HG03354 (cell line): ENCODE measurements around the gene AASDHPPT.
A peak's percentile ranks its signal among the peaks of the same experiment; 100 is the strongest.

Experiments
- ATAC-seq: cut with Tn5 transposase; IDR thresholded peaks from one replicate; pipeline ENCODE4 v1.9.1; 2021; ENCODE audit warnings: mild to moderate bottlenecking; ENCODE audit not compliant: unreplicated experiment, poor library complexity, severe bottlenecking

AASDHPPT gene

GRCh38 chr11:106076919-106077608 is 398 bp upstream of the AASDHPPT start, which contains the start of gene KBTBD3:
Gene KBTBD3 (minus strand): TSS chr11:106077347. CDS start chr11:106059097, 18,250 bp downstream.
- peak; percentile 94 for ATAC-seq

GRCh38 chr11:106082096-106082495 is 4.6 kb downstream of the AASDHPPT start:
- no peak for ATAC-seq

- ATAC-seq: no peak
Measured at GRCh38 chr11:106086135-106086534, 8.7 kb downstream of the AASDHPPT start.

- no peak for ATAC-seq
Measured at GRCh38 chr11:106086850-106087249, 9.4 kb downstream of the AASDHPPT start.

- peak; percentile 35 for ATAC-seq
Measured at GRCh38 chr11:106087815-106088435, 10.5 kb downstream of the AASDHPPT start.

GRCh38 chr11:106088896-106089295 is 11.4 kb downstream of the AASDHPPT start:
- ATAC-seq: no peak

- peak; percentile 98 for ATAC-seq
Measured at GRCh38 chr11:106091480-106092123, 14.1 kb downstream of the AASDHPPT start.

- ATAC-seq: no peak
Measured at GRCh38 chr11:106092446-106092845, 15.0 kb downstream of the AASDHPPT start.

GRCh38 chr11:106098893-106099553 is 21.6 kb downstream of the AASDHPPT start:
- no peak for ATAC-seq

- ATAC-seq: no peak
Measured at GRCh38 chr11:106101370-106101769, 23.9 kb downstream of the AASDHPPT start.

- ATAC-seq: no peak
Measured at GRCh38 chr11:106101819-106102218, 24.4 kb downstream of the AASDHPPT start.

- ATAC-seq: no peak
Measured at GRCh38 chr11:106105986-106106385, 28.5 kb downstream of the AASDHPPT start.

- ATAC-seq: no peak
Measured at GRCh38 chr11:106121570-106122320, 44.3 kb downstream of the AASDHPPT start.

- no peak for ATAC-seq
Measured at GRCh38 chr11:106127604-106128003, 50.1 kb downstream of the AASDHPPT start.

- no peak for ATAC-seq
Measured at GRCh38 chr11:106128740-106129139, 51.3 kb downstream of the AASDHPPT start.

GRCh38 chr11:106131998-106132397 is 54.5 kb downstream of the AASDHPPT start:
- no peak for ATAC-seq

GRCh38 chr11:106132582-106133354 is 55.3 kb downstream of the AASDHPPT start:
- no peak for ATAC-seq

- no peak for ATAC-seq
Measured at GRCh38 chr11:106133529-106133928, 56.1 kb downstream of the AASDHPPT start.

GRCh38 chr11:106137061-106137460 is 59.6 kb downstream of the AASDHPPT start:
- ATAC-seq: no peak
